HG02852 (cell line): ENCODE data around the gene EGFL8.
"Not testable (repeated sequence)": the region's sequence is repeated elsewhere in the genome, so short reads cannot be mapped to it uniquely, and the experiment has no call there.

Source experiments
- ATAC-seq: cut with Tn5 transposase; IDR thresholded peaks from one replicate; pipeline ENCODE4 v1.9.1; 2021; ENCODE audit warnings: mild to moderate bottlenecking, moderate library complexity; ENCODE audit not compliant: unreplicated experiment

The EGFL8 gene

GRCh38 chr6:32164295-32164694 lies at the start of gene EGFL8:
EGFL8 (plus strand) TSS chr6:32164595; CDS start chr6:32166166, 1,571 bp downstream.
- no peak for ATAC-seq

DNA sequence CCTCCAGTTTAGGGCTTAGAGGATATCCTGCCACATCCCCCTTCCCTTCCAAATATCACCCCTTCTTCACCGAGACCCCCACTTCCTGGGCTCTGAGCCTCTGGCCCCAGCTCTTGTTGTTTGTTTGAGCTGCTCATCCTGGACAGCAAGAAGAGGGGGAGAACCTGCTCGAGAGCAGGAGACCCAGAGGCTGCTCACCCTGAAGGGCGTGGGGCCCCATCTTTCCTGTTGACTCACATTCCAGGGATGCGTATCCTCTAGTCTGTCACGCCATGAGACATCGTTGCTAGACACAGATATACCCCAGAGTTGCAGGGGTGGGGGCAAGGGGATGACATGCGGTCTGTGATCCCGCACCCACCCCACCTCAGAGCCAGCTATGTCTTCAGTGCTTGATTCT lies 49.6 kb upstream of the EGFL8 start:
- no peak for ATAC-seq

- ATAC-seq, result no peak
These were observed 48.8 kb upstream of the EGFL8 start for GRCh38 chr6:32115623-32116022.

DNA sequence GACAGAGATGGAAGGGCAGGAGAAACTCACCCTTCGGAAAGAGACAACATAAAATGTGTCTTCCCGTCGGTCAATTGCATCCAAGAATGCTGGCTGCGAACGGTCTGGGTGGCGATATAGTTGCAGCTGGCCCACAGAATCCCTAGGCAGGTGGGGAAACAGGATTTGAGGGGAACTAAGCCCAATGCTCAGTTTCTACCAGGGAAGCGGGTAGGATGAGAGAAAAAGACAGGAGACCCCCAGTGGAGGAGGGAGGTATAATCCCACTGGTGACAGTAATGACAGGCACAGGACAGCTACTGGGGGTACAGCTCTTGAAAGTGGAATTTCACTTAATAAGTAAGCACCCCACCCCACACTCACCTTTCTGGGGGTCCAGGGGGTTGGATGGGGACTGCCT lies 47.7 kb upstream of the EGFL8 start:
- ATAC-seq, result no peak

DNA sequence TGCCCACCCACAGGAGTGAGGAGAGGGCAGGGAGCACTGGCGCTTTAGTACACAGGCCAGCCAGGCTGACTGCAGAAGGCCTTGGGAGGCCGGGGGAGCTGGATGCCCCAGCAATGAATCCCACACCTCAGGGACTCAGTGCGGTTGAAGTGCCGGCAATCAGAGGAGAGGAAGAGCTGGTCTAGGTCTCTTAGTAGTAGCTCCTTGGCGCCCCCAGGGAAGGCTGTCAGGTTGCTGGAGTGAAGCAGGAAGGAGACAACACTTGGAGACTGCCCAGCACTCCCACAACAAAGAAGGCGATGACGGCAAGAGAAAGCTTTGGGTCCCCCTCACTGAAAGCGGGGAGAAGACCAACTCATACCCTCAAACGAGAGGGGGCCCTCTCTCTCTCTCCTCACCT lies 46.9 kb upstream of the EGFL8 start:
- ATAC-seq, result no peak

DNA sequence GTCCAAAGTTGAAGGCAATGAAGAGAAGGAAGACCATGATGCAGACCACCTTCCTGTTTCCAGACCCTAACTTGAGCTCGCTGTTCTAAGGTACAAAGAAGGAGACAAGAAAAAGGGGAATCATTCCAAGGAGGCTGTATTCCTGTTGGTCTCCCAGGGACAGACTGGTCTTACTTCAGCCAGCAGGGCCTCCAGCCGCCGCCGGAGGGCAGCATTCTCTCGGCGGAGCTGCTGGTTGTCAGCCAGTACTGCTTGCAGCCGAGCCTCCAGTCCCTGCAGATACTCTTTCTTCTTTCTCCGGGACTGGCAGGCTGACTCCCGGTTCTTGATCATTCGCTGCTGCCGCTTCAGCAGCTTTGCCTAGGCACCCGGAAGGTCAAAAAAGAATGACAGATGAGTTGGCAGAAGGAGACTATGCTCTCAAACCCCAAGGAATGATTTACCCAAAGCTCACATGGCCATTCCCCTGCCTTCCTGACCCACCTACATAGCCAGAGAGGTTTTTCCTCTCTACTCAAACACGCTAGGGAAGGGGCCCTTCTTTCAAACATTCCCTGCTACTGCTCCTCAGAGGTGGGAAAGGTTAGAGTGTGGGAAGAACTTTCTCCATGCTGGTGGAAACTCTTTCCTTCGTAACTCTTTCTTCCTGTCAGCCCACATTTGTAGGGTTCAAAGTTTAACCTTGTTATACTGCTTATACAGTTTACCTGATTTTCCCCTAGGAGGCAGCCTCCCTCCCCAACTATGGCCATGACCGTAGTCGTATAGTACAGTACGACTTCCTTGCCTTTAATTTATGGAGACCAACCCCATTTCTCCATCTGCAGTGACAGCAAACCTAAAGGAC lies 45.4 kb upstream of the EGFL8 start:
- ATAC-seq, result no peak

DNA sequence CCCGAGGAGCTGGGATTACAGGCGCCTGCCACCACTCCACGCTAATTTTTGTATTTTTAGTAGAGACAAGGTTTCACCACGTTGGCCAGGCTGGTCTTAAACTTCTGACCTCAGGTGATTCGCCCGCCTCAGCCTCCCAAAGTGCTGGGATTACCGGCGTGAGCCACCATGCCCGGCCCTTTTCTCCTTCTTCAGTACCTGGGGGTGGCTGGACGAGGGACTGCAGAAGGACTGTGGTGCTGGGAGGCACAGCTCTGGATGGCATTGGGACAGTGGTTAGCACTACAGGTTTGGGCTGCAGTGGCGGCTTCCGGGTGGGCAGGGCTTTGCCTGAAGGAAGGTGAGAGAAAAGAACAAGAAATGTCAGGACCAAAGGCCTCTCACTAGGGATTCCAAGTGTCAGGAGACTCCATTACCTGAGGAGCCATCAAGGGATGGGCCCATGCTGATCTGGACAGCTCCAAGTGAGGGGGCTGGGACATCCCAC lies 43.8 kb upstream of the EGFL8 start:
- no peak for ATAC-seq

DNA sequence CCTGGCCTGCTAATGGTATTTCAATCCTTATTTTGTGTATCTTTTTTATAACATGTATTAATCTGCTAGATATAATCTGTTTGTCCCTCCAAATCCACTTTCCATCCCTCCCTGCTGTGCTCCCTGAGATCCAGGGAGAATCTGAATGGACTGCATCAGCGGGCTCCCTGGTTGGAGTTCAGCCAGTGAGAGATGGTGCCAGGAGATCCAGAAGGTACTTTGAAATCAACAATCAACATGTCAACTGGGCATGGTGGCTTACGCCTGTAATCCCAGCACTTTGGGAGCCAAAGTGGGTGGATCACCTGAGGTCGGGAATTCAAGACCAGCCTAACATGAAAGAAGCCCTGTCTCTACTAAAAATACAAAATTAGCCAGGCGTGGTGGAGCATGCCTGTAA lies 40.7 kb upstream of the EGFL8 start:
- no peak for ATAC-seq

- ATAC-seq, result no peak
These were observed 37.5 kb upstream of the EGFL8 start for GRCh38 chr6:32126880-32127279.

GRCh38 chr6:32127409-32127716 lies 37.0 kb upstream of the EGFL8 start:
- no peak for ATAC-seq

DNA sequence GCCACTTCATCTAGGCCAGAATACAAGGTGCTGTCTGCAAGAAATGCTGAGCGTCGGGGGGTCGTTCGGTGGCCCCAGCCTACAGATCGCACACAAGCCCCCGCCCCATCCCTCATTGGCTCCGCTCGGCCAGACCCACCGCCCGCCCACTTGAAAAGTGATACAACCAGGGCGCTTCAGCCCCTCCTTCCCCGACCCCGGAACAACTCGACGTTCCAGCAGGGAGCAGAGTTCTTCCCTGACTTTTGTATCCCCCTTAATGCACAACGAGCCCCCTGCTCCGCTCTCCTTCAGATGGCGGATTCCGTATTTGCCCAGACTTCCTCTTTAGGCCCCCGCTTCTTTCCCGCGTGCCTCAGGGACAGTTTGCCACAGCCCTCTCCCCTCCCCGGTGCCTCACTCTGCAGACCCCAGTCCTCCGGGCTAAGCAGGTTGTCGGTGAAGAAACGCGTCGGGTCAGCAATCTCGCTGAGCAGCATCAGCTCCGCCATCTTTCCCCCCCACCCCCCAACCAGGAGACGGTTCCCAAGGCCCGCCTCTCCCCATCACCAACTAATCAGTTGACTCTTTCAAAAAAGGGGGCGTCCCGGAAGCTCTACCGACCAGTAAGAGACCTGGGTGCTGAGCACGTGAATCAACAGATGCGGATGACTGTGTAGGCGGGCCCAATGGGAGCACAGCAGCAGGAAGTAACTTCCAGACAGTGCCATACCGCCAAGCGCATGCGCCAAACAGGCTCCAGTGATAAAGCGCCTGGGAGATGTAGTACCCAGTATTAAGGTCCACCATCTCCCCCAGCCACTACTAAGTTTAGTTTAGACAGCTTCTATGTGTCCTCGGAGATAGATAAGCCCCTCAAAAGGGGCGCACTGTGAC lies 36.4 kb upstream of the EGFL8 start, which contains the start of gene ATF6B:
Gene ATF6B, minus strand, starts transcription at position 530 of the 876 bp plus-strand sequence. Its CDS starts 39 bp downstream, at position 491.
- peak; percentile 79 for ATAC-seq

- no peak for ATAC-seq
These were observed 35.6 kb upstream of the EGFL8 start for GRCh38 chr6:32128751-32129296.

GRCh38 chr6:32129297-32130088 lies 34.9 kb upstream of the EGFL8 start:
- ATAC-seq, result no peak

DNA sequence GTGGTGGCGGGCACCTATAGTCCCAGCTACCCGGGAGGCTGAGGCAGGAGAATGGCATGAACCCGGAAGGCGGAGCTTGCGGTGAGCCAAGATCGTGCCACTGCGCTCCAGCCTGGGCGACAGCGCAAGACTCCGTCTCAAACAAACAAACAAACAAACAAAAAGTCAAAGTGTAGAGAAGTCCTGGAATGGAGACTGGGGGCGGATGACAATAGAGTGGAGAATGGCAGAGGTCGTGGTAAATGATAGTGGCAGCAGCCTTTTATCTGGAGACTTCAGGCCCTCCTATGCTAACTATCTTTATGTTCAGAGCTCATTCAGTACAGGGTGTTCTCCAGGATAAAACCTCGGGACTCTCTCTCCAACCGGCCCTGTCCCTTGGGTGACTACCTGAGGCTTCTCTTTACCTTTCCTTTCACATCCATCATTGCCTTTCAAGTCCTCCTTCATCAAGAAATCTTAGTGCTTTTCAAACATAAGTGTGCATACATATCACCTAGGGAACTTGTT lies 32.9 kb upstream of the EGFL8 start:
- no peak for ATAC-seq

DNA sequence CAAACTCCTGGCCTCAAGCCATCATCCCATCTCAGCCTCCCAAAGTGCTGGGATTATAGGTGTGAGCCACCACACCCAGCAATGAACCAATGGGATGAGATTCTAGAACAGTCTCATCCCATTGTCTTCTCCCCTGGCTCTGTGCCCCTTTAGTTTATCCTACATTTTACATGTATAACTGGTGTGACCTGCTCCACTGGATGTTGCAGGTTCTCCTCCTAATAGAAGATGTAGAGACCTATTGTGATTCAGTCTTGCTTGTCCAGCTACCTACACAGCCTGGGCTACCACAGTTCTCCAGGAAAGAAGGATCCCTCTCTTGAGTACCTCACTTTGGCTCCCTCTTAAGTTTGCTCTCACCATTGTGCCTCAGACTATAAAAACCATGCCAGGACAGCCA lies 32.3 kb upstream of the EGFL8 start:
- ATAC-seq, result no peak

DNA sequence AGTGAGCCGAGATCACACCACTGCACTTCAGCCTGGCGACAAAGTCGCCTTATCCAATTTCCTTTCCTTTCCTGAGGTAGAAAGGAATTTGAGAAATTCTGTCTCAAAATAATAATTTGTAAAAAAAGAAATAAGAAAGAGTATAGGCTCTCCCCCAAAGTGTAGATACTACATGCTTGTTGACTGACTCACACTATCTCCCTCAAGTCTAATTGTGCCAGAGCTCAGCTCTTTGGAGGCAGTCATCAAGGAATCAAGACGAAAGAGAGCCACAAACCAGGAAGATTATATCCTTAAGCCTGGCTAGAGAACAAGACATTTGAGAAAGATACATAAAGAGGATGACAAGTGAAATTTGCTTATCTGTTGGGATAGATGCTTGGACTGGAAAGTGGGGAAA lies 30.6 kb upstream of the EGFL8 start:
- ATAC-seq, result no peak

DNA sequence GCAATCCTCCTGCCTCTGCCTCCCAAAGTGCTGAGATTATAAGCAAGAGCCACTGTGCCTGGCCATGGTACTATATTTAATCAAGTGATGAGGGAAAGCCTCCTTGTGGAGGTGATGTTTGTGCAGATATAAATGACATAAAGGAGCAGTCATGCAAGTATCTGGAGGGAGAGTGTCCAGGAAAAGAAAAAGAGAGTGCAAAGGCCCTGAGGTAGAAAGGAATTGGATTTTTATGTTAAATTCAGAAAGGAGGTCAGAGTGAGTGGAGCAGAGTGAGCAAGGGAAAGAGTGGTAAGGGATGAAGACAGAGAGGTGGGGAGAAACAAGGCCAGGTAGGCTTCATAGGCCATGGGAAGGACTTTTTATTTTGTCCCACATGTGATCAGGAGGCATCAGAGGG lies 26.9 kb upstream of the EGFL8 start:
- no peak for ATAC-seq

DNA sequence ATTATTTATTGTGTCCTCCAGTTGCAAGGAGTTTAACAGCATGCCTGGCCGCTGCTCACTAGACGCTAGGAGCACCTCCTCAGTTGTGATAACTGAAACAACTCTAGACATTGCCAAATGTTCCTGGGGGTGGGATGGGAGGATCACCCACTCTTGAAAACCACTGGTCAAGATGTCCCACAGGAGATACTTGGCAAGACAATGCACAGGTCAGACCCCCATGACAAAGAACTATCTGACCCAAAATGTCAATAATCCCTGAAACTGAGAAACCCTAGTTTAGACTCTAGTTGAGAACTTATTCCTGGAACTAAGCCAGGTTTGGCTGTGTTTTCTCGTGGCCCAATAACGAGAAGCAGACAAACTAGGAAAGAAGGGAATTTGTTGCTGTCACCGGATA lies 24.8 kb upstream of the EGFL8 start:
- ATAC-seq, result no peak

GRCh38 chr6:32140420-32141046 lies 23.9 kb upstream of the EGFL8 start:
- ATAC-seq, result no peak

DNA sequence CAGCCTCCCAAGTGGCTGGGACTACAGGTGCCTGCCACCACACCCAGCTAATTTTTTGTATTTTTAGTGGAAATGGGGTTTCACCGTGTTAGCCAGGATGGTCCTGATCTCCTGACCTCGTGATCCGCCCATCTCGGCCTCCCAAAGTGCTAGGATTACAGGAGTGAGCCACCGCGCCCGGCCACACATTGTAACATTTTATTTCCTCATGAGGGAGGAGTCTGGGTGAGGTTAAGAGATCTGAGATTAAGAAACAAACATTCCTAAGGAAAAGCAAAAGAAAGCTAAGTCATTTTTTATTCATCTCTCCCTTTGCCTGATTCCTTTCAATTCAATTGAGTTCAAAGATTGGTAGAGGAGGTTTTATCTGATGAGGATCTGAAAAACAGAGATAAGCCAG lies 20.2 kb upstream of the EGFL8 start:
- ATAC-seq, result not testable (repeated sequence)
